ENCODE data around the gene KRT222. TPM values are rescaled to one million over a fixed set of nuclear protein-coding genes. Genes with fewer than 3 reads are reported as not detected.

KRT222 gene
- total and polyA plus RNA-seq, 4 experiments from 2014 or later: not detected

- intact Hi-C loops (cut with micrococcal nuclease): no loop called here
- CTCF ChIA-PET (ENCODE audit: partially characterized antibody): interaction anchor here (0.7 kb wide), 1 partner anchor 33 kb away, joined by 3 read pairs; no protein-coding TSS in a partner anchor
- no peaks in the 10 kb centered on the region for H3K36me3 Mint-ChIP-seq
- Histone ChIP-seq H3K27ac (ENCODE audit: low read depth, low read length) (no peak overlapping the region), H3K27me3 (ENCODE audit: insufficient read depth, low read length) (peaks cover 6% of the 10 kb centered on the region), H3K4me3 (ENCODE audit: low read length in 2 of 2) (no peak overlapping the region), H3K36me3 (ENCODE audit: insufficient read depth, low read length) (no peaks in the 10 kb centered on the region), H3K9me3 (ENCODE audit: control insufficient read depth in 1 of 2, low read length in 2 of 2) (no peaks in the 10 kb centered on the region), H3K4me1 (ENCODE audit: insufficient read depth, low read length) (peaks cover 5% of the 10 kb centered on the region)
- peak overlapping the region in 2 of 8 donors; percentile 12 to 32 for H3K4me3 Mint-ChIP-seq
- H3K27ac Mint-ChIP-seq: peak overlapping the region in 1 of 7 donors; percentile 46
- no peaks in the 10 kb centered on the region for H3K9me3 Mint-ChIP-seq
- H3K27me3 Mint-ChIP-seq: peaks cover 6 to 15% of the 10 kb centered on the region in 2 donors
- POLR2A ChIA-PET (ENCODE audit: partially characterized antibody): interaction anchor here (0.6 to 1.0 kb wide), 2 partner anchors 12 to 99 kb away, joined by 3 read pairs; partner anchors contain the start of gene SMARCE1
- H3K4me1 Mint-ChIP-seq: peaks cover 0 to 6% (median 4%) of the 10 kb centered on the region in 4 donors
- peak in 1 of 5 donors; percentile 15 for DNase-seq
Observed at GRCh38 chr17:40659911-40660310, 5.1 kb downstream of the KRT222 start.

- Histone ChIP-seq H3K27me3 (ENCODE audit: insufficient read depth, low read length) (peaks cover 3% of the 10 kb centered on the region), H3K4me1 (ENCODE audit: insufficient read depth, low read length) (peaks cover 5% of the 10 kb centered on the region), H3K9me3 (ENCODE audit: control insufficient read depth in 1 of 2, low read length in 2 of 2) (no peaks in the 10 kb centered on the region), H3K27ac (ENCODE audit: low read depth, low read length) (no peak overlapping the region), H3K4me3 (ENCODE audit: low read length in 2 of 2) (no peak overlapping the region), H3K36me3 (ENCODE audit: insufficient read depth, low read length) (no peaks in the 10 kb centered on the region)
- H3K27me3 Mint-ChIP-seq: peaks cover 4 to 10% of the 10 kb centered on the region in 2 donors
- intact Hi-C loops (cut with micrococcal nuclease): no loop called here
- no peak for DNase-seq
- POLR2A ChIA-PET (ENCODE audit: partially characterized antibody): no interaction called here
- H3K9me3 Mint-ChIP-seq: no peaks in the 10 kb centered on the region
- no peak overlapping the region for H3K27ac Mint-ChIP-seq
- no peaks in the 10 kb centered on the region for H3K36me3 Mint-ChIP-seq
- CTCF ChIA-PET (ENCODE audit: partially characterized antibody): no interaction called here
- H3K4me3 Mint-ChIP-seq: no peak overlapping the region
- peaks cover 0 to 6% (median 4%) of the 10 kb centered on the region in 4 donors for H3K4me1 Mint-ChIP-seq
Observed at GRCh38 chr17:40658396-40658795, 6.6 kb downstream of the KRT222 start.

GRCh38 chr17:40651939-40652338 lies 13.0 kb downstream of the KRT222 start:
- H3K36me3 ChIP-seq (ENCODE audit: insufficient read depth, low read length): no peaks in the 10 kb centered on the region
- no peak for DNase-seq
- no peak overlapping the region for H3K27ac ChIP-seq (ENCODE audit: low read depth, low read length)
- Mint-ChIP-seq H3K9me3 (no peaks in the 10 kb centered on the region), H3K27me3 (peaks cover 0 to 1% of the 10 kb centered on the region in 2 donors), H3K27ac (peak overlapping the region in 1 of 7 donors; percentile 47), H3K36me3 (peaks cover 0 to 12% of the 10 kb centered on the region in 2 donors), H3K4me3 (peak overlapping the region in 1 of 8 donors; percentile 4), H3K4me1 (peaks cover 6 to 22% (median 11%) of the 10 kb centered on the region in 4 donors)
- H3K4me1 ChIP-seq (ENCODE audit: insufficient read depth, low read length): peaks cover 11% of the 10 kb centered on the region
- H3K27me3 ChIP-seq (ENCODE audit: insufficient read depth, low read length): no peaks in the 10 kb centered on the region
- intact Hi-C loops (cut with micrococcal nuclease): no loop called here
- CTCF ChIA-PET (ENCODE audit: partially characterized antibody): no interaction called here
- POLR2A ChIA-PET (ENCODE audit: partially characterized antibody): no interaction called here
- no peaks in the 10 kb centered on the region for H3K9me3 ChIP-seq (ENCODE audit: control insufficient read depth in 1 of 2, low read length in 2 of 2)
- H3K4me3 ChIP-seq (ENCODE audit: low read length in 2 of 2): no peak overlapping the region

- Histone ChIP-seq H3K4me1 (ENCODE audit: insufficient read depth, low read length) (peaks cover 42% of the 10 kb centered on the region), H3K36me3 (ENCODE audit: insufficient read depth, low read length) (peaks cover 10% of the 10 kb centered on the region), H3K27me3 (ENCODE audit: insufficient read depth, low read length) (no peaks in the 10 kb centered on the region), H3K4me3 (ENCODE audit: low read length in 2 of 2) (peak overlapping the region; percentile 82 to 92), H3K9me3 (ENCODE audit: control insufficient read depth in 1 of 2, low read length in 2 of 2) (no peaks in the 10 kb centered on the region), H3K27ac (ENCODE audit: low read depth, low read length) (peak overlapping the region; percentile 95)
- DNase-seq: no peak
- ChIA-PET POLR2A (ENCODE audit: partially characterized antibody) (interaction anchor here (0.7 to 4.1 kb wide), 21 partner anchors 11 to 1740 kb away, joined by 3 to 32 read pairs (median 8); partner anchors contain the start of genes CCR7, EIF1, STAT3 and TOP2A), CTCF (ENCODE audit: partially characterized antibody) (interaction anchor here (0.8 to 1.7 kb wide), 2 partner anchors 33 to 170 kb away, joined by 3 read pairs; no protein-coding TSS in a partner anchor)
- H3K4me1 Mint-ChIP-seq: peaks cover 20 to 53% (median 33%) of the 10 kb centered on the region in 4 donors
- H3K36me3 Mint-ChIP-seq: peaks cover 17 to 29% of the 10 kb centered on the region in 2 donors
- peak overlapping the region; percentile 88 to 98 (median 94) for H3K4me3 Mint-ChIP-seq
- H3K27me3 Mint-ChIP-seq: no peaks in the 10 kb centered on the region
- H3K9me3 Mint-ChIP-seq: no peaks in the 10 kb centered on the region
- intact Hi-C loops (cut with micrococcal nuclease): loop anchor here (1.0 kb wide), 1 partner anchor 79 kb away; no protein-coding TSS in a partner anchor
- peak overlapping the region; percentile 98 to 100 (median 99) for H3K27ac Mint-ChIP-seq
Observed at GRCh38 chr17:40648384-40648968, 16.5 kb downstream of the KRT222 start.

GRCh38 chr17:40647624-40648383 lies 17.2 kb downstream of the KRT222 start, which contains the start of gene SMARCE1:
Gene SMARCE1, minus strand, starts transcription at chr17:40647818. Its CDS starts 2,016 bp downstream, at chr17:40645802.
- Mint-ChIP-seq H3K36me3 (peaks cover 21 to 36% of the 10 kb centered on the region in 2 donors), H3K4me3 (peak within 1 kb of the TSS; percentile 88 to 98 (median 94)), H3K9me3 (no peaks in the 10 kb centered on the region), H3K4me1 (peaks cover 23 to 58% (median 37%) of the 10 kb centered on the region in 4 donors), H3K27ac (peak within 1 kb of the TSS; percentile 98 to 100 (median 99)), H3K27me3 (no peaks in the 10 kb centered on the region)
- ChIA-PET CTCF (ENCODE audit: partially characterized antibody) (interaction anchor here (0.8 to 1.7 kb wide), 4 partner anchors 33 to 230 kb away, joined by 3 read pairs; partner anchors contain the start of gene TOP2A), POLR2A (ENCODE audit: partially characterized antibody) (interaction anchor here (0.6 to 4.1 kb wide), 29 partner anchors 9 to 1741 kb away, joined by 3 to 32 read pairs (median 6); partner anchors contain the start of genes CCR7, EIF1, STAT3 and TOP2A)
- no peaks in the 10 kb centered on the region for H3K9me3 ChIP-seq (ENCODE audit: control insufficient read depth in 1 of 2, low read length in 2 of 2)
- no peaks in the 10 kb centered on the region for H3K27me3 ChIP-seq (ENCODE audit: insufficient read depth, low read length)
- H3K36me3 ChIP-seq (ENCODE audit: insufficient read depth, low read length): peaks cover 15% of the 10 kb centered on the region
- intact Hi-C loops (cut with micrococcal nuclease): loop anchor here (1.0 kb wide), 1 partner anchor 79 kb away; no protein-coding TSS in a partner anchor
- H3K27ac ChIP-seq (ENCODE audit: low read depth, low read length): peak within 1 kb of the TSS; percentile 95
- H3K4me1 ChIP-seq (ENCODE audit: insufficient read depth, low read length): peaks cover 47% of the 10 kb centered on the region
- peak; percentile 76 to 83 (median 77) for DNase-seq
- H3K4me3 ChIP-seq (ENCODE audit: low read length in 2 of 2): peak within 1 kb of the TSS; percentile 82 to 92

GRCh38 chr17:40646791-40647623 lies 18.0 kb downstream of the KRT222 start:
- no peaks in the 10 kb centered on the region for H3K9me3 Mint-ChIP-seq
- Histone ChIP-seq H3K36me3 (ENCODE audit: insufficient read depth, low read length) (peaks cover 23% of the 10 kb centered on the region), H3K4me3 (ENCODE audit: low read length in 2 of 2) (peak overlapping the region; percentile 82 to 92), H3K9me3 (ENCODE audit: control insufficient read depth in 1 of 2, low read length in 2 of 2) (no peaks in the 10 kb centered on the region), H3K4me1 (ENCODE audit: insufficient read depth, low read length) (peaks cover 51% of the 10 kb centered on the region), H3K27ac (ENCODE audit: low read depth, low read length) (peak overlapping the region; percentile 95), H3K27me3 (ENCODE audit: insufficient read depth, low read length) (no peaks in the 10 kb centered on the region)
- intact Hi-C loops (cut with micrococcal nuclease): no loop called here
- H3K4me3 Mint-ChIP-seq: peak overlapping the region; percentile 88 to 98 (median 94)
- peaks cover 27 to 42% of the 10 kb centered on the region in 2 donors for H3K36me3 Mint-ChIP-seq
- CTCF ChIA-PET (ENCODE audit: partially characterized antibody): interaction anchor here (1.0 to 2.2 kb wide), 9 partner anchors 27 to 1001 kb away, joined by 3 to 6 read pairs (median 4); partner anchors contain the start of gene TOP2A
- peaks cover 27 to 65% (median 43%) of the 10 kb centered on the region in 4 donors for H3K4me1 Mint-ChIP-seq
- peak overlapping the region; percentile 98 to 100 (median 99) for H3K27ac Mint-ChIP-seq
- no peaks in the 10 kb centered on the region for H3K27me3 Mint-ChIP-seq
- no peak for DNase-seq
- POLR2A ChIA-PET (ENCODE audit: partially characterized antibody): interaction anchor here (0.6 to 4.1 kb wide), 30 partner anchors 10 to 1741 kb away, joined by 3 to 32 read pairs (median 6); partner anchors contain the start of genes CCR7, EIF1, STAT3 and TOP2A

Data from CD4-positive, alpha-beta memory T cell (primary cell).